ENCODE data around the gene SYNPO2. TPM values are rescaled to one million over a fixed set of nuclear protein-coding genes. Genes with fewer than 3 reads are reported as not detected.

SYNPO2 gene
- total RNA-seq, 1 experiment from 2014 or later, result 0.93 TPM

DNA sequence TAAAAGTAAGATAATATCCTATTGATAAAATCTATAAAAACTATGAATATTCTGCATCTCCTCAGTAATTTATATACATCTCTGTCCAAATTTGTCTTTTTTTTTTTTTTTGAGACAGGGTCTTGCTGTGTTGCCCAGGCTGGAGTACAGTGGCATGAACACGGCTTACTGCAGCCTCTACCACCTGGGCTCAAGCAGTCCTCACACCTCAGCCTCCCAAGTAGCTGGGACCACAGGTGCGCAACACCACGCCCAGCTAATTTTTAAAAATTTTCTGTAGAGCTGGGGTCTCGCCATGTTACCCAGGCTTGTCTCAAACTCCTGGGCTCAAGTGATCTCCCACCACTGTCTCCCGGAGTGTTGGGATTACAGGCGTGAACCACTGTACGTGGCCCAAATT lies 40.4 kb upstream of the SYNPO2 start:
- POLR2A ChIA-PET, result no interaction called here
- DNase-seq (ENCODE audit: low read depth, low spot score) (no peak), ATAC-seq (no peak)
- H4K20me1 ChIP-seq (ENCODE audit: insufficient read depth), result no peaks in the 10 kb centered on the region
- H3K4me2 ChIP-seq (ENCODE audit: low read length), result no peak overlapping the region
- H3K9ac ChIP-seq (ENCODE audit: low read length), result no peak overlapping the region
- CTCF ChIA-PET, result no interaction called here
- H3K79me2 ChIP-seq (ENCODE audit: insufficient read depth, low read length), result no peaks in the 10 kb centered on the region
- H3K27me3 ChIP-seq (ENCODE audit: insufficient read depth, low read length), result no peaks in the 10 kb centered on the region
- no peak overlapping the region for H3K4me3 ChIP-seq (replicated peaks in 1 of 2; ENCODE audit: low read depth in 1 of 2, low read length in 2 of 2)
- RAD21 ChIA-PET (ENCODE audit: low non-redundant PET in 1 of 2, low total read pairs in 2 of 2, uncharacterized antibody in 2 of 2, unreplicated experiment in 2 of 2), result no interaction called here
- no TSS peak for BruUV-seq (replicated peaks)
- no peak overlapping the region for H2AFZ ChIP-seq (ENCODE audit: low read depth, low read length, poor library complexity, severe bottlenecking)
- no peaks in the 10 kb centered on the region for H3K9me3 ChIP-seq (ENCODE audit: control insufficient read depth in 1 of 2, insufficient read depth in 1 of 2, low read depth in 1 of 2, low read length in 2 of 2)
- intact Hi-C loops (cut with micrococcal nuclease), result no loop called here
- TF ChIP-seq POLR2AphosphoS5 (IDR thresholded peaks at IDR 0.05; ENCODE audit: low read depth, low read length) (no peak), SRF (IDR thresholded peaks at IDR 0.05; ENCODE audit: low read depth) (no peak), REST (IDR thresholded peaks at IDR 0.05; ENCODE audit: low read depth) (no peak), MAX (IDR thresholded peaks at IDR 0.05) (no peak), FOSL1 (IDR thresholded peaks at IDR 0.05; ENCODE audit: low read depth) (no peak), ELF1 (IDR thresholded peaks at IDR 0.05; ENCODE audit: borderline replicate concordance, low read depth) (no peak), CEBPB (IDR thresholded peaks at IDR 0.05; ENCODE audit: low read depth) (no peak), YY1 (IDR thresholded peaks at IDR 0.05; ENCODE audit: extremely low read depth, insufficient replicate concordance, low read depth, low read length) (no peak), SIN3A (IDR thresholded peaks at IDR 0.05; ENCODE audit: low read depth) (no peak), SP1 (IDR thresholded peaks at IDR 0.05; ENCODE audit: low read depth) (no peak), RAD21 (IDR thresholded peaks at IDR 0.05; ENCODE audit: low read depth) (no peak), EZH2 (IDR thresholded peaks at IDR 0.05) (no peak), CTCF (IDR thresholded peaks at IDR 0.05 in 2 of 3, conservative IDR thresholded peaks at IDR 0.05 in 1 of 3; ENCODE audit: borderline replicate concordance in 1 of 3, insufficient read depth in 1 of 3, low read depth in 2 of 3, low read length in 2 of 3) (no peak), ZNF274 (IDR thresholded peaks at IDR 0.05; ENCODE audit: low read depth, low read length) (no peak), EZH2phosphoT487 (IDR thresholded peaks at IDR 0.05; ENCODE audit: borderline replicate concordance) (no peak), POLR2A (IDR thresholded peaks at IDR 0.05; ENCODE audit: borderline replicate concordance, extremely low read depth, insufficient read depth, insufficient read length) (no peak)
- TF ChIP-seq, protein P1, sequence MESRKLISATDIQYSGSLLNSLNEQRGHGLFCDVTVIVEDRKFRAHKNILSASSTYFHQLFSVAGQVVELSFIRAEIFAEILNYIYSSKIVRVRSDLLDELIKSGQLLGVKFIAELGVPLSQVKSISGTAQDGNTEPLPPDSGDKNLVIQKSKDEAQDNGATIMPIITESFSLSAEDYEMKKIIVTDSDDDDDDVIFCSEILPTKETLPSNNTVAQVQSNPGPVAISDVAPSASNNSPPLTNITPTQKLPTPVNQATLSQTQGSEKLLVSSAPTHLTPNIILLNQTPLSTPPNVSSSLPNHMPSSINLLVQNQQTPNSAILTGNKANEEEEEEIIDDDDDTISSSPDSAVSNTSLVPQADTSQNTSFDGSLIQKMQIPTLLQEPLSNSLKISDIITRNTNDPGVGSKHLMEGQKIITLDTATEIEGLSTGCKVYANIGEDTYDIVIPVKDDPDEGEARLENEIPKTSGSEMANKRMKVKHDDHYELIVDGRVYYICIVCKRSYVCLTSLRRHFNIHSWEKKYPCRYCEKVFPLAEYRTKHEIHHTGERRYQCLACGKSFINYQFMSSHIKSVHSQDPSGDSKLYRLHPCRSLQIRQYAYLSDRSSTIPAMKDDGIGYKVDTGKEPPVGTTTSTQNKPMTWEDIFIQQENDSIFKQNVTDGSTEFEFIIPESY (IDR thresholded peaks at IDR 0.05; ENCODE audit: extremely low read depth, insufficient replicate concordance, low read length), result no peak
- no peaks in the 10 kb centered on the region for H3K36me3 ChIP-seq (ENCODE audit: control insufficient read depth in 1 of 2, insufficient read depth in 2 of 2, low read length in 2 of 2)
- no peaks in the 10 kb centered on the region for H3K9me2 ChIP-seq (ENCODE audit: insufficient read depth)
- peaks cover 0 to 10% of the 10 kb centered on the region in 2 experiments; a peak in 1 of 4 replicates for H3K4me1 ChIP-seq (ENCODE audit: control insufficient read depth in 1 of 2, insufficient read depth in 2 of 2, low read length in 2 of 2)
- no peak overlapping the region for H3K27ac ChIP-seq (ENCODE audit: low read depth, low read length)
